Mesenteric fat pad (tissue), 1 donor: ENCODE measurements around the gene SNCAIP. TPM values are rescaled to one million over a fixed set of nuclear protein-coding genes. Genes with fewer than 3 reads are reported as not detected.

Experiments used
- DNase-seq: peaks from one replicate; pipeline ENCODE4 v3.0.0-alpha.2; 2020; ENCODE audit warnings: low spot score
- long read RNA-seq: library from polyadenylated mRNA; unstranded; transcript quantifications from one replicate; pipeline ENCODE4 v2.0.0, GENCODE V29; 2020
- total RNA-seq: library from RNA; stranded (reverse); fragmentation: NEBNext Ultra II Directional; extraction: Animal tissue kit (Norgen Biotek cat#: 25700); gene quantifications from one replicate; pipeline ENCODE4 v1.2.1, GENCODE V29; 2021
- donor health status: DM: yes; HTN: yes; CAD: no.

Gene SNCAIP
- 3.6 TPM for total RNA-seq
- long read RNA-seq, partial matches to known transcripts, result 3 of 6 reads
- long read RNA-seq, other reads (novel, unspliced or antisense), result 3 of 6 reads

DNA sequence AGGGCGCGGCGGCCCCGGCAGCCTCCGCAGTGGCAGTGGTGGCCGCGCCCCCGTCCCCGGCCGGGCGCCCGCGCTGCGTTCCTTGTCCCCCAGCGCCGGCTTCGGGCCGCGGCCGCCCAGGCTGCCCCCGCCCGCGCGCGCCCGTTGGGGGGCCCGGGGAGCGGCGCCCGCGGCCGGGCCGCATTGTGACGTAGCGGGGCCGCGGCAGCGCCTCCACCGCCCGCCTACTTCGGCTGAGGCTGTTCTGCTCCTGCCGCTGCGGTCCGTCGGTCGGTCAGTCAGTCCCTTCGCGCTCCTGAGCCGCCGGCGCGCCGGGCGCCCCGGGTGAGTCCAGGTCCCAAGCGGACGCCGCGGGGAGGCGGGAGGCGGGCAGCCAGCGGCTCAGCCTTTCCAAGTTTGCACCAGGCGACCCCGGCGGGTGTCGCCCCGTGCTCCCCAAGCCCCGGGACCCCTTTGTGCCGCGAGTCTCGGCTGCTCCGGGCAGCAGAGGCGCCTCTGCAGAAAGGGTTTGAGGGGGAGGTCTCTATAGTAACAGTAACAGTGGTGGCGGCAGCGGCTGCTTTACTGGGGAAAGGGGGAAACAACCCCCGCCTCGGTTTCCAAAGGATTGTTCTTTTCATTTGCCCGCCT is at the start of gene SNCAIP:
SNCAIP (plus strand) TSS at position 277 of the 630 bp plus-strand sequence. CDS start 78,898 bp downstream, outside the sequence.
- no peak for DNase-seq

DNA sequence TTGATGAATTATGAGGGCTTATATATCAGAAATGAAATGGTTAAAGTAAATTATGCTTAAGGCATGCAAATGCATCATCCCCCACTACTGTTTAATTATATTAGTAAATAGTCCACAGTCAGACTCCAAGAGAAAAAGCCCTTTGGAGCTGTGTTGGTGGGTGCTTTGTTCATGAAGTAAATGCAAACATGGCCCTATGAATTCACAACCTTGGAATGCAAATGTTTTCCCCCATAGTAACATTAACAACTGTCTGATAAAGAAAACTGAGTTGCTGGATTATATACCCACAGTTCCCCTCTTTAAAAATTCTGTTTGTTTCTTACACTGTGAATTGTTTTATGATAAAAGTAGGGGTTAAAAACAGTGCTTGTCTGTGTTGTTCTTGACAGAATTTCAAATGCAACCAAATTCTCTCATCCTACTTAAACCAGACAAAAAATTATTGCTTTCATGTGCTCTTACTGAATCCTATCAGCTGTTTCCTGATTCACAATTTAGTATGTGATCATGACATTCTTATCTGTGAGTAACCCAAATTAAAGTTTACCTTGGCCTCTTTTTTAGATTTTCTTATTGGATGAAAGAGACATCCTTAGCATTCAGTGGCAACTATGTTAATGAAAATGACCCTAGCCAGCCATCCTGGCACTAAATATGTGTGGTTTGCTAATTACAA is 48.5 kb upstream of the SNCAIP start:
- no peak for DNase-seq

DNA sequence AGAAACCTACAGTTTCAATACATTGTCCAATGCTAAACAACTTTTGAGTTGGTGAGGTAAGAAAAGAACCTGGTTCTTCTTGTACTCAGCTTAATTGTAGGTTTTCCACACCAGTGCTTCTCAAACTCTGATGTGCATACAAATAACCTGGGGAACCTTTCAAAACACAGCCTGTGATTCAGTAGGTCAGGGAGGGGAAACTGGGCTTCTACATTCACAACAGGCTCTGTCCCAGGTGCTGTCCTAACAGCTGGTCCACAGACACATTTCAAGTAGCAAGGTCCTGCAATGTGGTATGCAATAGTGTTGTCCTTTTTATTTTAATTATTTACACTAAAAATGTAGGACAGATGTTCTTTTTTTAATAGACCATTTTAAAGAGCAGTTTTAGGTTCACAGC is 47.4 kb upstream of the SNCAIP start:
- no peak for DNase-seq

DNA sequence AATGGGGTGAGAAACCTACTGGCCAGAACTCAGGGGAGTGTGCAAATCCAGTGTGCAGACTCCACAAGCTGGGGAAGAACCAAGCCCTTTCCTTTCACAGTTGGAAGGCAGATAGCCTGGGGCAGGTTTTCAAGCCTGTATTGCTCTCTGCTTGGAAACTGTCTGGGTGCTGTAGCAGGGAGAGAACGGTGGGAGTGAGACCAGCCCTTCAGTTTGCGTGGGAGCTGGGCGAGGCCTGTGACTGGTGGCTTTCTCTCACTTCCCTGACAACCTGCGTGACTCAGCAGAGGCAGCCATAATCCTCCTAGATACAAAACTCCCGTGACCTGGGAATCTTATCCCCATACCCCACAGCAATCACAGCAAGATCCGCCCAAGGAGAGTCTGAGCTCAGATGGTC is 44.9 kb upstream of the SNCAIP start:
- no peak for DNase-seq

DNA sequence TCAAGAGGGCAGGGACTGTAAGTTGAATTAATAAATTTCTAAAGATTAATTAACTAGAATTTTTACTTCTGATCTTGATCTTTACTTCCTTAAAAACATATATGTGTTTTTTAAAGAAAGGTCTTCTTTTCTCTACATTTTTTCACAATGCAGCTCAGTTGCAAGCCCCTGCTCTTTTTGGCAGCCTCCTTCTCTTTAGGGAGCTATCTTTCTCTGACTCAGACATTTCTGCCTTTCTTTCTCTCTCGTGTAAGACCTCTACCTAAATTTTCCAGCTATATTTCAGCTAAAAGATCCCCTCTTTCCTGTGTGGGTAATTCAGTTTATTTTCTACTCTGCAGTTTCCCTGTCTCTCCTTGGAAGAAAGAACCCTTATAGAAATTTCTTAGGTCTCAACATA is 38.3 kb upstream of the SNCAIP start:
- no peak for DNase-seq

DNA sequence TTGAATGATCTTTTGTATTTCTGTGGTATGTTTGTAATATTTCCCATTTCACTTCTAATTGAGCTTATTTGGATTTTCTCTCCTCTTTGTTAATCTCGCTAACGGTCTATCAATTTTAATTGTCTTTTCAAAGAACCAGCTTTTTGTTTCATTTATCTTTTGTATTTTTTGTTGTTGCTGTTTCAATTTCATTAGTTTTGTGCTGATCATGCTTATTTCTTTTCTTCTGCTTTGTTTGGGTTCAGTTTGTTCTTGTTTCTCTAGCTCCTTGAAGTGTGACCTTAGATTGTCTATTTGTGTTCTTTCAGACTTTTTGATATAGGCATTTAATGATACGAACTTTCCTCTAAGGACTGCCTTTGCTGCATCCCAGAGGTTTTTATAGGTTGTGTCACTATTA is 28.4 kb upstream of the SNCAIP start:
- no peak for DNase-seq

DNA sequence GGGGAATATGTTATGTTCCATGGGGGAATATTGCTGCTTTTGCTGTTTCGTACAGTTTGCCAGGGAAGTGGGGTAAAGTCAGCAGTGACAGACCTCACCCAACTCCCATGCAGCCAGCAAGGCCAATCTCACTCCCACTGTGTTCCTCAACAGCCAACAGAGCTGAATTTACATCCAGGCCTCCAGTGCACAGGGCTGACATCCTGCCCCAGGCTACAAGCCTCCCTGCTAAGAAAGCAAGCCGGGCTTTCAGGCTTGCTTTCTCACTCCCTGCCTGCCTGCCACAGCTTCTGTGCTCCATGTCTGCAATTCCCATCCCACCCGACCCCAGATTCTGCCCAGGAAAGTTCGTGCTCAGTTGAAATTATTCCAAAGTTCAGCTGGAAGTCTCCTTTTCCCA is 25.5 kb upstream of the SNCAIP start:
- DNase-seq, result no peak

DNA sequence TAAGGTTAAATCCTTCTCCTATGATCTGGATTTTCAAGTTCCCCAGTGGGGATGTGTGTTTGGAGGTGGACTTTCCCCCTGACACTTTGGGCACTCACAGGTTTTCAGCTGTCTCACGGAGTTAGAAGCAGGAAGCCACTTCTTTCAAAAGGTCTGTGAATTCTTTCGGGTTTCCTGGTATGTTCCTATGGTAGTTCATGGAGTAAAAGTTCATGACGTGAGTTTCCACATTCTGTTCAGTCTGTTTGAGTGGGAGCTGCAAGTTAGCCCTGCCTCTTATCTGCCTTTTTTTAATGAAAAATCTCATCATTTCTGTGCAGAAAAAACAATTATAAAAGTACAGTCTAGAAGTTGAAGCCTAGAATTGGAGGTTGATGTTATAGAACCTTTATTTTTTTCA is 24.9 kb upstream of the SNCAIP start:
- no peak for DNase-seq

DNA sequence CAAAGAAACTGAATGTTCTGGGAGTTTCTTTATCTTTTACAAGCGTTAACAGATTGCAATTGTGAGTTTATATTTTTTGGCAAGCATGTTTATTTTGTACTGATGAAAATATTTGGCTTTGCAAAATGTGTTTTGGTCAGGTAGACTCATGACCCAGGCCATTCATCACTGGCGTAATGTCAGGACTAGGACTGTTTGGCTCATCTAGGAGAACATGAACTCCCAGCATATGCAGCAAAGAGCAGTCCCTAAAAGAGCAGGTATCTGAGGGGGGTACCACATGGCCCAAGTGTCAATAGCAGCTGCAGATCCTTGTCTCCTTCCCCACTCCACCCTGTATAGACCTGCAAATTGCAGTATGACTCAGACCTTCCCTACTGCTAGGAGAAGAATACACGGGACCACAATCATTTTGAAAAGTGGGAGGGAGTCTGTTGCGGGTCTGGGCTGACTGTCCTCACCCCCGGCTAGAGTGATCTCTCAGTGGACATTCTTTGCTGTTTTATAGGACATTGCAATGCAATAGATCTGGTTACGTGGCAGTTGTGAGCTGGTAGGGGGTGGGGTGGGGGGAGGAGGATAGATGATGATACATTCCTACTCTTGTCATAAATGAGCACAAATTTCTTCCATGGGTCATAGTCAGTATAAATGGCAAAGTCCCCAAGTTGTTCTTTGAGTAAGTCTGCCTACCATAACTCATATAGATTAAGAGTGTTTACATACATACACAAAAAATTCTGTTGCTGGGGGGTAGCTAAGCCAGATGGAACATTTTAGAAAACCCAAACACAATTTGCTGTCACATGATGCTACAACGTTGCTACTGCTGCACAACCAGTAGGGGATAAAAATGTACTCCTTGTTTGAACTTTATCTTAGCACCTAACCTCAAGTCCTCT is 20.8 kb upstream of the SNCAIP start:
- DNase-seq, result no peak

DNA sequence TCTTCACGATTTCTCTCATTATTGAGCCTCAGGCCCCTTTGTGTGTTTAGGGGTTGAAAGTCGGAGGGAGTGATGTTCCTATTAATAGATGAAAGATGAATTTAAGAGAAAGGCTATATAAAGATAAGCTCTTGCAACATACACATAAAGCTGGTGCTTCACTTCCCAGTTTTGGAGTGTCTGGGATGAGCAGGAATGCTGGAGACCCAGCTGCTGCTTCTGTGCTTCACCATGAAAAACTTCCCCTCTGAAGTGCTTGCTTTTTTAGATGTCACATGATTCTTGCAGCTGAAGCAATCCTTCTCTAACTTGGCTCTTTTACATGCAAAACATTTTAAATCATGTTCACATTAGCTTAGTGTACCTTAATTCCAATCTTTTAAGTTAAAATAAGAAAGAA is 19.7 kb upstream of the SNCAIP start:
- DNase-seq, result no peak

DNA sequence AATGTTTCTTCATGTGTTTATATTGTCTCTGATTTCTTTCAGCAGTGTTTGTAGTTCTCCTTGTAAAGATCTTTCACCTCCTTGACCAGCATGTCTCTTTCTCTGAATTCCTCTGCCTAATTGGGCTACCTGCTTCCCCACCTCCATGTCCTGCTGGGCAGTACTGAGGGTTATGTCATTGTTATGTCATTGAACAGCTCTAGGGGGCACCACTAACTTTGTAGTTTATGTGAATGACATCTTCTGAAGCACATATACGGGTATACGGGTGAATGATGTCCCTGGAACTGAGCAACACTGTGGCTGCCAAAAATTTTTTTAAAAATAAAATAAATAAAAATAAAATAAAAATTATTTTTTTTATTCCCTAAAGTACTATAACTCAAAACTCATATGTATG is 16.9 kb upstream of the SNCAIP start:
- no peak for DNase-seq

DNA sequence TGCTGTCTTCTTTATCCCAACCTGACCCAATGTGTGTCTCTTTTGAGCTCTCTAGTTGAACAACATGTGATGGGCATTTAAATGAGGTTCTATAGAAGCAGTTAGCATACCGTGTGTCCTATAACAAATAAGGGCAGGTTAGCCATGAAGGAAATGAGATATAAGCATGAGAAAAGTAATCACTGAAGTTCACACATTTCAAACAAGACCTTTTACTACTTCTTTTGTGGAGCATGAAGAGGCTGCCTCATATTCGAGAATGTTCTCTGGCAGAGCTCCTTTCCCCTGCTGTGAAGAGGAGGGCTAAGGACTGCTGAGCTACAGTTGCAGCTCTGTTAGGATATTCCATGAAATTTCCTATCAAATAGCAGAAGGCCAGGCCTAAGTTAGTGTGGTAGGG is 15.2 kb upstream of the SNCAIP start:
- no peak for DNase-seq

DNA sequence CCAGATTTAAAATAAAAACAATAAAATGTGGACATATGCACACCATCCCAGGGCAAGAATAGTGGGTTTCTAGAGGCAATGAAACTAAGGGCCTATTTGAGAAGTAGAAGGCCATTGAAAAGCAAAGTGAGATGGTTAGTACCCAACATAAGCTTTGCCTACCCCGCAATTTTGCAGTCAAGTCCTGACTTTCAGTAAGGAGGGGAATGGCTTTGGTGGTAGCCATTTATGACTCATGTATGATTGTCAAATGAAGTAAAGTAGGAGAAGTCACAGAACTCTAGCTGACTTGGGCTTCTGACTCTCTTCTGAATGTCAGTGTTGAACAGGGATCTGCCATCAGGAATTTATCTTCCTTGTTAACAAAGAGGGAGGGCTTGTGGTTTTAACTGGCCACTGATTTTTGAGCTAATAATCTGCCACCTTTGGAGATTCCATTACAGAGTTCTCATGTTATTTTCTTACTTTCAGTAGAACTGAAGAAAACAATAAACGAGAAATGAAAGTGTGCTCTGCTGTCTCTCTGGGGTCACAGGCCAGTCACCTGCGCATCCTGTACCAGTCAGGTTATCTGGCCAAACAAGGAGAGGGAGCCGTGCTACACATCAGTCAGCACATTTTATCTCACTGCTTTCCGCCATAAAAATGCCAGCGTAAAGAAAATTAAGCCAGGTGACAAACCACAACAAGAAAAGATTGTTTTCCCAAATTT is 14.3 kb upstream of the SNCAIP start:
- DNase-seq, result no peak

DNA sequence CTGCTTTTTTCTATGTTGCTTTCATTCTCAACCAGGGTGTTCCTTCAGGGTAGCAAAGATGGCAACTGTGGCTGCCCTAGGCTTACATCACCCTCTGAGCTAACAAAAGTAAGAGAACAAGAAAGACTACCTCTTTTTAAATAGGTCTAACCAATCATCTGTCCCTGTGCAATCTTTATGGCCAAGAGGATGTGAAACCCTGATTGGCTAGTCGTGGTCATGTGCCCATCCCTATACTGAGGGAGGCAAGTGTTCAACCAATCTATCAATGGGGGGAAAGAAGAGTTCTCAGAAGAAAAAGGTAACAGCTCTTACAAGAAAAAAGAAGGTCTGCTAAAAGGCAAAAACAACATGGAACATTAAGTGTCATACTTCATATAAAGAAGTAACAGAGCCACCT is 11.7 kb upstream of the SNCAIP start:
- no peak for DNase-seq

DNA sequence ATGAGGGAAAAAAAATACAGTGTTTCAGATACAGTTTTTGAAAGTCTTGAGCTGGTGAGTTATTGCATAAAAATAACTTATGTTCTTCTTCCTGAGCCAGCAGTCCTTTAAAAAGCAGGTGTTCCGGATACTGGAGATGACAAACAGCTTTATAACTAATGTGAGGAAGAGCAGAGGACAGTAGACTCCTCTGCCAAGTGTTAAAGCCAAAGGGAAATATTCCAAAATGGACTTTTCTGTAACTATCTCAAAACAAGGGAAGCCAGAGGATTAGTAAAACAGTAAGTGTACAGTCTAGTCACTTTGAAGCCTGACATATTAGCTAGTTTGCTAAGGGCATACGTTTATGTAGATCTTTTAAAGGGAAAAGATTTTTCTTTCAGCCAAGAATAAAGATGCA is 11.0 kb upstream of the SNCAIP start:
- no peak for DNase-seq

DNA sequence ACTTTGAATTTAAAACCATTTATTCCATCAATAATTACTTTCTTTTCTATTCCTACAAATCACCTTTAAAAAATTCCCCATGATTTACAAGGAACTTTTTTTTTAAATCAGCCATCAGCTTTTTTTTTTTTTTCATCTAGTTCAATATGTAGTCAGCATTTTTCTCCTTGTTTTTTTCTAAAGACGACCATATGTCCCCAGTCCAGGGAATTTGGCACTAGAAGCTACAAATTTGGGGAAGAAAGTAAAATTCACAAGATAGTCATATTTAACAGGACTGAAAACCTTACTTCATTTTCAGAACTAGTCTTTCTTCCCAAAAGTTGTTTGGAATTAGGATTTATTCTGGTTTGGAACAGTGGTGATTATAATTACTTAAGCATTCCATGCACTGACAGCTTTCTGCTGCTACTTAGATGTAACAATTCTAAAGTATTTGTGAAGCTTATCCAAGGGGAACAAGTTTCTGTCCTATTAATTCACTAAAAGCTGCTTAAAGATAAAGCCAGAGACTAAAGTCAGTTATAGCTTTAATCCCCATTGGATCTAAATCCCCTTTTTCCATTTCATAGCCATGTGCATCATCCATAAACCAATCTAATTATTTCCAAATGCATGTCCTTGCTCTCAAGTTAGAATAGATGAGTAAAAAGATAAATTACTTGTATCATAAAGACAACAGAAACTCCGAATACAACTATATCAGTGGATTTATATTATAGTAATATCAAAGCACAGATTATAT is 7.4 kb upstream of the SNCAIP start:
- DNase-seq, result no peak

DNA sequence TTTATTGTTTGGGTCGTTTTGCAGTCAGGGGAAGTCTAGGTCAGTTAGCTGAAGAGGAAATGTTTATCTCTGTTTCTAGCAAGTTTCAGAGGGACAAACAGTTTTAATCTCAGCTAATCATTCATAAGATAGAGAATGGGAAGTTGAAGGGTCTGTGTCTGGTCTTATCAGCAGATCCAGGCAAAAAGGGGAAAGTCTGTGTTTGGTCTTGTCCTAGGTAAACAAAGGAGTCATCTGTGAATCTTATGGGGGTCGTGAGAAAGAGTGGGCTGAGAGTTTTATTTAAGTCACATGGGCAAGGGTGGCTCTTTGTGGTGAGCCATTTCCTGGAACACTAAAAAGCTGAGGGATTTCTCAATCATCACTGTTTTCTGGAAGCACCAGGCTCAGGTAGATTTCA is 5.6 kb upstream of the SNCAIP start:
- no peak for DNase-seq

DNA sequence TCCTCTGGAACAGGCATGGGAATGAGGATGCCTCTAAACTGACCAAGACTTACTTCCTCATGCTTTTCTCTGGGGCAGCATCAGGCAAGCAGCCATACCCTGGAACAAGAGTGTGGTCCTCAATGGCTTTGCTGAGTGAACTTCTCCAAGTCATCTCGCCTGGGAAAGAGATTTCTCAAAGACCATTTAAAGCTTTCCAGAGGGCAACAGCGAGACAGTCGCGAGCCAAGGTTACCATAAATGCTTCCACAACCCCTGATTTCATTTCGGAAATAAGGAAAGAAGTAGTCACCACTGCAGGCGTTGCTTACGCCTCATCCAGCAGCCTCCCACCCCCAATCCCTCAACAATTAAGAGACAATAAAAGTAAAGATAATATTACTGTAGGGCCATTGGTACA is 1.1 kb upstream of the SNCAIP start:
- DNase-seq, result no peak

DNA sequence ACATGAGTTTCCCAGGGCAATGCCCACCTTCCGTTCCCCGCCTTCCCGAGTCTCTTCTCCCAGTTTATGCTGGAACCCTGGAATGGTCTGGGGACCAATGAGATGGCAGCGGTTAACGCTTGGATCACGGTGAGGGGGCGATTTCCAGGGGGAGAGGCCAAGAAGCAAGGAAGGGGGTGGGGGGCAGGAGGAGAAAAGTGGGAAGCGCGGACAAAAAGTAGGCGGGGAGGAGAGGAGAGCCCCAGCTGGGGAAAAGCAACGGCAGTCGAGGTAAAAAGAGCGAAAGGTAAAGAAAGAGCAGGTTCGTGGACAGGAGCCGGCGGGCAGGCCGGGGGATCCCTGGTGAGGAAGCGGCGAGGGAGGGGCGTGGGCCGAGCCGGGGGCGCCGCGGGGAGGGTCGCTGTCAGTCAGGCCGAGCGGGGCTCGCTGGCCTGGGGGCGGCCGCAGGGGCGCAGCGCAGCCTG is 508 bp upstream of the SNCAIP start:
- DNase-seq, result no peak

DNA sequence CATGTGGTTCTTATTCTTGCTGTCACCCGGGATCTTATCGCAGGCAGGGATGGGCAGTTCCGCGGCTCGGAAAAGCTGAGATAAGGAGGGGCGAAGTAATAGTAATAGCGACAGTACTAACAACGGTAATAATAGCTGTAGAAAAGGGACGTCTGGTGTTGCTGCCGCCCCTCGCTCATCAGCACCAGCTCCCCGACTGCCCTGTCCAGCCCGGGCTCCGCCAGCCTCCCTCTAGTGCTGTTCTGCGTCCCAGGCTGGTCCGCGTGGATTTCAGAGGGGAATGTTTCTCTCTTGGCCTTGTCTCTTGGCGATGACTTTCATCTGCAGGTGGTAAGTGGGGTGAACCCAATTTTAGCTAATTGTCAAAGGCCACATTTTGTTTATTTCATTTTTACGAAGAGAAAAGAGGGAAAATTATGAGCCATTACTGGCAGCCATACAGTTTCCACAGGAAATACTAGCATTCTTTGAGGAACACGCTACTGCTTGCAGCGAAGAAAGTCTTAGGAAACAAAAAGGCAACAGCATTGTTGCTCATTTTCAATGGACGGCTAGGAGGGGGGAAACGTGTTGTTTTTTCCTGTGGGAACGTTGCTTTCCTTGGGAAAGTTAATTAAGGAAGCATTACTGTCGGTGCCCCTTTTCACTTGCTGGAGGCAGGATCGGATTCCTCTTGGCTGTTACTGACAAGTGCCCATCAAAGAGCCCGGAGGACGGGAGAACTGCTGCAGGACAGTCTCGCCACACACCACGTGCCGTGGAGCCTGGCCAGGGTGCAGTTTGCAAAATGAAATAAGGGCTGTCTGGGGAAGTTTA is 762 bp downstream of the SNCAIP start:
- DNase-seq, result no peak
